Gastrocnemius medialis (tissue), 4 donors: Measurements from ENCODE around the gene SIT1. TPM values are rescaled to one million over a fixed set of nuclear protein-coding genes. Genes with fewer than 3 reads are reported as not detected.
"Not testable (repeated sequence)": the region's sequence is repeated elsewhere in the genome, so short reads cannot be mapped to it uniquely, and the experiment has no call there.

Source experiments
- ATAC-seq, 2 donors: fragments of 150-250 bp; one replicate each; pipeline ENCODE4 v1.9.1; 2016
- DNase-seq, 2 donors: peaks; one replicate each; pipeline ENCODE4 v3.0.0-alpha.2; 2019
- H3K27ac ChIP-seq, 4 donors: fragments of 200-600 bp; sonication (generic); 1 replicate in 1 of 4; 2 replicates in 3 of 4; pipeline ENCODE4 v1.5.1; 2016 to 2018; ENCODE audit warnings: mild to moderate bottlenecking in 2 of 4, moderate library complexity in 1 of 4
- H3K27me3 ChIP-seq, 3 donors: fragments of 200-600 bp; sonication (generic) in 2 of 3; 1 replicate in 1 of 3; 2 replicates in 2 of 3; pipeline versions ENCODE4 v1.5.1 to v1.6.0; 2016 to 2019; ENCODE audit warnings: mild to moderate bottlenecking in 1 of 3, moderate library complexity in 1 of 3
- H3K36me3 ChIP-seq, 2 donors: fragments of 200-600 bp; sonication (generic) in 1 of 2; one replicate each; pipeline ENCODE4 v1.5.1; 2017 to 2018
- H3K4me1 ChIP-seq, 2 donors: fragments of 200-600 bp; sonication (generic) in 1 of 2; one replicate each; pipeline ENCODE4 v1.5.1; 2016 to 2017; ENCODE audit warnings: mild to moderate bottlenecking in 2 of 2
- H3K4me3 ChIP-seq, 4 donors: fragments of 200-600 bp; sonication (generic) in 3 of 4; 1 replicate in 1 of 4; 2 replicates in 3 of 4; pipeline ENCODE4 v1.5.1; 2016 to 2019; ENCODE audit warnings: mild to moderate bottlenecking in 2 of 4
- H3K9me3 ChIP-seq, 3 donors: fragments of 200-600 bp; sonication (generic) in 2 of 3; 1 replicate in 1 of 3; 2 replicates in 2 of 3; pipeline ENCODE4 v1.5.1; 2016 to 2019
- POLR2A ChIP-seq, 2 donors: fragments of 450-650 bp; IDR thresholded peaks; one replicate each; pipeline ENCODE4 v1.6.1; 2017; ENCODE audit warnings: antibody characterized with exemption in 2 of 2, mild to moderate bottlenecking in 2 of 2, moderate library complexity in 2 of 2
- in situ Hi-C, 4 donors: fragments of 200-750 bp; cut with MboI; loops; one replicate each; pipeline versions ENCODE4 v1.15.0 to v1.8.0; 2017; ENCODE audit warnings: low sequenced_read_pairs in 4 of 4
- intact Hi-C: fragments of 100-400 bp; cut with DNase I; formaldehyde crosslinking; loops from one replicate; pipeline ENCODE4 v1.15.1; 2023; ENCODE audit warnings: low total_unique reads
- total RNA-seq, 4 donors: library from RNA; depleted of rRNA; stranded (reverse); fragments of >200 nt; gene quantifications; one replicate each; pipeline versions ENCODE4 v1.1.0 to v1.2.3, GENCODE V29; 2016
- TF ChIP-seq, protein P1 (sequence below), 5 experiments: fragments of 450-650 bp in 3 of 5; fragments of 200-600 bp in 2 of 5; sonication (generic) in 2 of 5; IDR thresholded peaks in 4 of 5; conservative IDR thresholded peaks in 1 of 5; 1 replicate in 4 of 5; 2 replicates in 1 of 5; pipeline ENCODE4 v1.5.1; 2016 to 2019; ENCODE audit warnings: antibody characterized with exemption in 5 of 5, mild to moderate bottlenecking in 3 of 5, moderate library complexity in 3 of 5

The SIT1 gene
- total RNA-seq, 4 donors from 2014 or later = not detected

DNA sequence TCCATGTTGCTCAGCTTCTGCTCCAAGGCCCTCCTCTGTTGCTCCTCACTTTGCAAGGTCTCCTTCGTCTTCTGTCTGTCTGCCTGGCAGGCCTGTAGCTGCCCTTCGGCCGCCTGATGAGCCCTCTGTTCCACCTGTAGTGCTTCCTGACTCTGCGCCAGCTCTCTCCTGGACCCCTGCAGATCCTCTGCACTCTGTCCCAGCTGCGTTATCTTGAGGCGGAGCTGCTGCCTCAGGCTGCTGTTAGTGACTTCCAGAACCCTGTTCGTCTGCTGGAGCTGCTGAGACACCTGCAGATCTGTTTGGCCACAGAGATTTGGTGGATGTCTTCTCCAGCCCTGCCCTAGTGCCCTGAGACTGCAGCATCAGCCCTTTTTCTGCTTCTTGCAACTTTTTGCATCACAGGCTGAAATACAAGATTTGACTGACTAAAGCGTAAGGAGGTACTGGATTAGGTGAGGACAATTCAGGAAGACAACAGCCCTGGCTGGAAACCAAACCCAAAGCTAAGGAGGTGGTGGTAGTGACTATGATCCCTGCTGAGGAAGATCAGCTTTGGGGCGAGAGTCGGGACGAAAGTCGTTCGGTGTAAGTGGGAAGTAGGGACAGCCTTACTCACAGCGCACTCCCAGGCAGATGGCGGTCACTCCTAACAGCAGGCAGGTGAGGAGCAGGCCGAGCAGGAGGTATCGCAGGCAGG, 34.6 kb downstream of the SIT1 start:
- no peak overlapping the region for H3K27ac ChIP-seq
- no peak overlapping the region for H3K4me3 ChIP-seq
- H3K36me3 ChIP-seq = no peaks in the 10 kb centered on the region
- H3K4me1 ChIP-seq = peaks cover 0 to 4% of the 10 kb centered on the region in 2 donors
- H3K9me3 ChIP-seq = no peaks in the 10 kb centered on the region
- intact Hi-C loops = no loop called here
- DNase-seq = no peak
- TF ChIP-seq, protein P1, sequence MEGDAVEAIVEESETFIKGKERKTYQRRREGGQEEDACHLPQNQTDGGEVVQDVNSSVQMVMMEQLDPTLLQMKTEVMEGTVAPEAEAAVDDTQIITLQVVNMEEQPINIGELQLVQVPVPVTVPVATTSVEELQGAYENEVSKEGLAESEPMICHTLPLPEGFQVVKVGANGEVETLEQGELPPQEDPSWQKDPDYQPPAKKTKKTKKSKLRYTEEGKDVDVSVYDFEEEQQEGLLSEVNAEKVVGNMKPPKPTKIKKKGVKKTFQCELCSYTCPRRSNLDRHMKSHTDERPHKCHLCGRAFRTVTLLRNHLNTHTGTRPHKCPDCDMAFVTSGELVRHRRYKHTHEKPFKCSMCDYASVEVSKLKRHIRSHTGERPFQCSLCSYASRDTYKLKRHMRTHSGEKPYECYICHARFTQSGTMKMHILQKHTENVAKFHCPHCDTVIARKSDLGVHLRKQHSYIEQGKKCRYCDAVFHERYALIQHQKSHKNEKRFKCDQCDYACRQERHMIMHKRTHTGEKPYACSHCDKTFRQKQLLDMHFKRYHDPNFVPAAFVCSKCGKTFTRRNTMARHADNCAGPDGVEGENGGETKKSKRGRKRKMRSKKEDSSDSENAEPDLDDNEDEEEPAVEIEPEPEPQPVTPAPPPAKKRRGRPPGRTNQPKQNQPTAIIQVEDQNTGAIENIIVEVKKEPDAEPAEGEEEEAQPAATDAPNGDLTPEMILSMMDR (IDR thresholded peaks at IDR 0.05 in 4 of 5, conservative IDR thresholded peaks at IDR 0.05 in 1 of 5) = no peak
- no peak for TF ChIP-seq POLR2A (IDR thresholded peaks at IDR 0.05)
- no peak for ATAC-seq
- H3K27me3 ChIP-seq = peaks cover 6 to 17% (median 10%) of the 10 kb centered on the region in 3 donors
- in situ Hi-C loops = no loop called here

DNA sequence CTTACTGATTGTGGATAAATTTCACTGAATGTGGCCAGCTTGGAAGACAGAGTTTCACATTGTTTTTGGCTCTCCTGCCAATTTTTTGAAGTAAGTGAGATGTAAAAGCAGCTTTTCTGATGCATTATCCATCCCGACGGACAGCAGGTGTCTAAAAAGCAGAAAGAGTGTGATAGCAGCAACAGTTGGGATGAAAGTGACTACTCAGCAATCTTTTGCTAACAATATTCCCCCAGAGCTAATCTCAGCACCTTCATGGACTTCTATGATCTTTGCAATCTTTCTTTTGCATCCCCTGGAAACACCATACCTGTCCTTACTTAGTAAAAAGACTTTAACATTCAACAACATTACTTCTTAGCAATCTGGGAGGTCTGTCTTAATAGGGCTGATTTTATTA, 37.9 kb downstream of the SIT1 start:
- in situ Hi-C loops (no loop called here), intact Hi-C loops (no loop called here)
- no peak for ATAC-seq
- H3K27ac ChIP-seq = no peak overlapping the region
- peaks cover 0 to 2% of the 10 kb centered on the region in 2 donors for H3K36me3 ChIP-seq
- H3K4me1 ChIP-seq = peaks cover 10 to 15% of the 10 kb centered on the region in 2 donors
- DNase-seq = no peak
- H3K27me3 ChIP-seq = peaks cover 6 to 15% (median 10%) of the 10 kb centered on the region in 3 donors
- no peaks in the 10 kb centered on the region for H3K9me3 ChIP-seq
- no peak overlapping the region for H3K4me3 ChIP-seq
- TF ChIP-seq, protein P1 (IDR thresholded peaks at IDR 0.05 in 4 of 5, conservative IDR thresholded peaks at IDR 0.05 in 1 of 5) = no peak
- no peak for TF ChIP-seq POLR2A (IDR thresholded peaks at IDR 0.05)

DNA sequence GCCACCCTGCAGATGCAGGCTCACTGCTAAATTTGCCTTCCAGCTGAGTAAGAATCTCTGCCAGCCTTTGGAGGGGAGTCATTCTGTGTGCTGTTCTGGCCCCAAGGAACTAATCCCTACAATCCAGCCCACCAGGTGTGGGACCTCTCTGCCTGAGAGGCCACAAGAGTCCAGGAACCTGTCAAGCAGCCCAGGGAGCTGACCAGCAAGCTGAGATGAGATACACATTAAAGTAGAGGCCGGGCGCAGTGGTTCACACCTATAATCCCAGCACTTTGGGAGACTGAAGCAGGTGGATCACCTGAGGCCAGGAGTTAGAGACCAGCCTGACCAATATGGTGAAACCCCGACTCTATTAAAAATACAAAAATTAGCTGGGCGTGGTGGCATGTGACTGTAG, 38.7 kb downstream of the SIT1 start:
- DNase-seq, in situ Hi-C loops, H3K27me3 ChIP-seq, H3K4me3 ChIP-seq, H3K36me3 ChIP-seq, ATAC-seq, H3K27ac ChIP-seq, intact Hi-C loops, H3K9me3 ChIP-seq: not testable (repeated sequence)
- H3K4me1 ChIP-seq = peaks cover 11 to 12% of the 10 kb centered on the region in 2 donors

DNA sequence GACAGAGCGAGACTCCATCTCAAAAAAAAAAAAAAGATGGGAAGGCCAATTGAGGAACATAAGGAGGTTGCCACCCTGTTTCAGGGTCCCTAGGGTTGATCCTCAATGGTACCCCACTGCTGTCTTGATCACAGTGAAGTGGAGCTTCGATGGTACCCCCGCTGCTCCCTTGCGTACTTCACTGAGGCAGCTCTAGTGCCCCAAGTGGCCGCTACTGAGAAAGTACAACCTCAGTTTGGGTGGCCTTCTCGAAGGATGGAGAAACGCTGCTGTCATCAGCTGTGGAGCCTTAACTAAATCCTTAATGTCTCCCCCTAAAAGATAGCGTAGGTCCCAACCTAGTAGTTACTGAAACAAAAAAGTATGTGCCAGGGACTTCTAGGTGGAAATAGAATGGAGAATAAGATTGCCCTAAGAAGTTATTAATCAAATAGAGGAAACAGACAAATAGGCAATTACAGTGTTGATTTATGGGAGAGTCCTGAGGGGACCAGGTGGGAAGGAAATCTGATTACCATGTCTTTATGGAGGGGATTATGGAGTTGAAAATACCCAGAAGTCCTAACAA, 39.4 kb downstream of the SIT1 start:
- no peak for DNase-seq
- Histone ChIP-seq H3K27ac (no peak overlapping the region), H3K9me3 (no peaks in the 10 kb centered on the region), H3K4me3 (no peak overlapping the region), H3K36me3 (peaks cover 0 to 9% of the 10 kb centered on the region in 2 donors), H3K27me3 (no peaks in the 10 kb centered on the region), H3K4me1 (peaks cover 17 to 19% of the 10 kb centered on the region in 2 donors)
- in situ Hi-C loops (no loop called here), intact Hi-C loops (no loop called here)
- TF ChIP-seq, protein P1 (IDR thresholded peaks at IDR 0.05 in 4 of 5, conservative IDR thresholded peaks at IDR 0.05 in 1 of 5) = peak in 4 of 5 experiments; percentile 31 to 67 (median 41)
- no peak for TF ChIP-seq POLR2A (IDR thresholded peaks at IDR 0.05)
- ATAC-seq = peak; percentile 27 to 30

DNA sequence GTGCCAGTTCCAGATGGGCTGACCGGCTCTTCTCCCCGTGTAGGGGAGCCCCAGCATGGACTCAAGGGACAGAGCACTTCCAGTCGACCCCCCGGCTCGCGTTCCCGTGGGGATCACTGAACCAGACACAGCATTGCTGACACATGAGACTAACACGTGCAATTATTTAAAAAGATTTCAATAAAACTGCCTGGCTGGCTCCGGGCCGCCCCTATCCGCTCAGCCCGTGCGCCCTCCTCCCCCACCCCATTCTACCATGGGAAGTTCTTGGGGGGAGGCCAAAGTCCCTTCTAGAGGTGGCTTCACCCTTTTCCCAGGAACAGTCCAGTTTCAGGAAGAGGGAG, 40.9 kb downstream of the SIT1 start:
- Histone ChIP-seq H3K36me3 (peaks cover 0 to 9% of the 10 kb centered on the region in 2 donors), H3K27ac (peak overlapping the region; percentile 63 to 81 (median 70)), H3K27me3 (no peaks in the 10 kb centered on the region), H3K4me1 (peaks cover 21 to 26% of the 10 kb centered on the region in 2 donors), H3K9me3 (no peaks in the 10 kb centered on the region), H3K4me3 (no peak overlapping the region)
- DNase-seq (no peak), ATAC-seq (no peak)
- intact Hi-C loops (no loop called here), in situ Hi-C loops (no loop called here)
- TF ChIP-seq, protein P1 (IDR thresholded peaks at IDR 0.05 in 4 of 5, conservative IDR thresholded peaks at IDR 0.05 in 1 of 5) = no peak
- no peak for TF ChIP-seq POLR2A (IDR thresholded peaks at IDR 0.05)
